GM19455 (cell line): Measurements from ENCODE around the gene PLK5.

Source experiments
- ATAC-seq: cut with Tn5 transposase; IDR thresholded peaks from one replicate; pipeline ENCODE4 v1.9.1; 2021; ENCODE audit not compliant: unreplicated experiment

Gene PLK5

DNA sequence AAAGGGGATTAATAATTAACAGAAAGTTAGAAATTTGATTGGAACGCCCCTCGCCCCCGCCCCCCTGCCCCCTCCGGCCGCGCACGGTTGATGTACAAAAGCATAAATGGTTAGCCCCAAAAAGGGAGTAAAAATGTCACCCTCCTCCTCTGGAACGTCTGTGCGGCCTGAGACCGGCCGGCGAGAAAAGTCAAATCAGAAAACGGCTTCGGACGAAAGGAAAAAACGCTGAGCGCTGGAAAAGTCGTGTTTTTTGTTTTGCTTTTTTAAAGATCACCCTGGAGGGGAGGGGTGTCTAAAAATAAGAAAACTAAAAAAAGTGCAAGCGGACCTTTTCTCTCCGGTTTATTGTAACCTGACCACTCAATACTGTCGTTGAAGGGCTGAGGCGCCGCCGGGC is 31.1 kb downstream of the PLK5 start:
- ATAC-seq: no peak

GRCh38 chr19:1555487-1556389 is 31.9 kb downstream of the PLK5 start:
- no peak for ATAC-seq

DNA sequence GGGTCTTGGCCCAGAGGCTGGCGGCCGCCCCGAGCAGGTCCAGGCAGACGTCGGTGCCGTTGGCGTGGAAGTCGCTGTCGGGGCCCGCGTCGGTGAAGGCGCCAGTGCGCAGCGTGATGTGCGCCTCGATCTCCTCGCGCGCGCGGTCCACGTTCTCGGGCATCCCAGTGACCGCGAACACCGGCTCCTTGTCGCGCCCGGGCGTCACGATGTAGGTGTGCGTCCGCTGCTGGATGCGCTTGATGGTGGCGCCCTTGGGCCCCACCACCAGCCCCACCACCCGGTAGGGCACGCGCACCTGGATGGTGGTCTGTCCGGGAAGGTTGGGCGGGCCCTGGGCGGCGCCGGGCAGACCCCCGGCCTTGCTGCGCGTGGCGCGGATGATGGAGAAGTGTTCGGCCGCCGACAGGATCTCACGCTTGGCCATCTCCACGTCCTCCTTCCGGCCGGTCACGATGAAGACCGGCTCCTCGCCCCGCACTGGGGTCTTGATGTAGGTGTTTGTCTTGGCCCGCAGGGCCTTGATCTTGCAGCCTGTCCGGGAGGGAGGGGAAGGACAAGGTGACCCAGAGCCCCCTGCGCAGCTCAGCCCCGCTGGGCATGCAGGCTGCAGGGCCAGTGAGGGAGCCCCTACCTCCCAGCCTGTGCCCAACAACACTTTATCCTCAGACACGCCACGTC is 32.7 kb downstream of the PLK5 start:
- no peak for ATAC-seq

DNA sequence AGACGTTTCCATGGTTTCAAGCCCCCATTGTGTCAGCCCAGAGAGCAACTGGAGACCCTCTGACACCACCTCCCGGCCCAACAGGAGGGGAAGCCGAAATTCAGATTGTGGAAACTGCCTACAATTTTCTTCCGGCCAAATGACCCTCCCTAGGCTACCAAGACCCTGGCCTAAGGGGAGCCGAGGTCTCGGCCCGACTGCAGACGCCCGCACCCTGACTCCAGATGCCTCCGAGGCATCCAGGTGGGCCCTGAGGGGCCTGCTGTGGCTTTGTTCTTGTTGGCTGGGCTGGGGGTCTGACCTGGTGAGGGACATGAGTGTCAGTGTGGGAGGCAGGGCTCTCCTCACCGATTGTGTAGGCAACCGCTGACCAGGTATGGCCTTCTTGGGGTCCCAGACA is 34.7 kb downstream of the PLK5 start:
- ATAC-seq: no peak

DNA sequence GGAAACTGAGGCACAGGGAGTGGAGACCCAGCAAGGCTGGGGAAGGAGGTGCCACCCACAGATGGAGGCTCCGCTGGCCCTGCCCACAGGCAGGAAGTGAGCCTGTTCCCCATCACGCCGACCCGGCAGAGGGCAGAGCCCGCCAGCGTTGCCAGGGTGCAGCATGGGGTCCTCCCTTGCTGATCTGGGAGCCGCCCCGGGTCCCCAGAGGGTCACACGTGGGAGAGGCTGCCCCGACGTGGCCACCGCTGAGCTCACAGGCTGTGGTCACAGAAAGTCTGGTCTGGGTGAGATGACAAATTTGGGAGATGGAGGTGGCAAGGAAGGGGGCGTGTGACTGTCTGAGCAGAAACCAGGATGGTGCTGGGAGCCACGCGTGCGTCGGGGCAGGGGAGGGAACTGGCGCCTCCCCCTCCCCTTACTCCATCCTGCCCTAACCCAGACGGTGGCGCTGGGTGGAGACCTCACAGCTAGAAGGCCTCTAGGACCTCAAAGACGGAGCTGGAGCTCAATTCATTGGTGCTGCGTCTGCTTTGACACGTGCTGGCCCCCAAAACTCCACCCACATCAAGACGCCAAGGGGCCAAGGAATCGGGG is 36.5 kb downstream of the PLK5 start:
- ATAC-seq: no peak

GRCh38 chr19:1561236-1561842 is 37.5 kb downstream of the PLK5 start:
- ATAC-seq: no peak

DNA sequence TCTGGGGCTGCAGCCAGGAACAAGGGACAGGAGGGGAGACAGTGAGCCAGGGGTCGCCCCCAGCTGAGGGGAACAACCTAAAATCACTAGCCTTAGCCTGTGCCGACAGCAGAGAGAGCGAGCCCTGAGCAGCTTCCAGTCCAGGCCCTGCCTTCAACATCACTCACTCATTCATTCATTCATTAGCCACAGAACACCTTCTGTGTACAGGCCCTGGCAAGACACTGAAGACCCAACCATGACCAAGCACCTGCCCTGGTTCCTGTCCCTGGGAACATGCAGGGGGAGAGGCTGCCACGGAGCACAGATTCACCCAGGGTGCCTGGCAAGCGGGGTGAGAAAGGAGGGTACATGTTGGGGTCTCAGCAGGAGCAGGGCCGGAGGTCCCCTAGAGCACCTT is 39.4 kb downstream of the PLK5 start:
- no peak for ATAC-seq

- ATAC-seq: no peak
These were observed 42.7 kb downstream of the PLK5 start for GRCh38 chr19:1566392-1567115.

DNA sequence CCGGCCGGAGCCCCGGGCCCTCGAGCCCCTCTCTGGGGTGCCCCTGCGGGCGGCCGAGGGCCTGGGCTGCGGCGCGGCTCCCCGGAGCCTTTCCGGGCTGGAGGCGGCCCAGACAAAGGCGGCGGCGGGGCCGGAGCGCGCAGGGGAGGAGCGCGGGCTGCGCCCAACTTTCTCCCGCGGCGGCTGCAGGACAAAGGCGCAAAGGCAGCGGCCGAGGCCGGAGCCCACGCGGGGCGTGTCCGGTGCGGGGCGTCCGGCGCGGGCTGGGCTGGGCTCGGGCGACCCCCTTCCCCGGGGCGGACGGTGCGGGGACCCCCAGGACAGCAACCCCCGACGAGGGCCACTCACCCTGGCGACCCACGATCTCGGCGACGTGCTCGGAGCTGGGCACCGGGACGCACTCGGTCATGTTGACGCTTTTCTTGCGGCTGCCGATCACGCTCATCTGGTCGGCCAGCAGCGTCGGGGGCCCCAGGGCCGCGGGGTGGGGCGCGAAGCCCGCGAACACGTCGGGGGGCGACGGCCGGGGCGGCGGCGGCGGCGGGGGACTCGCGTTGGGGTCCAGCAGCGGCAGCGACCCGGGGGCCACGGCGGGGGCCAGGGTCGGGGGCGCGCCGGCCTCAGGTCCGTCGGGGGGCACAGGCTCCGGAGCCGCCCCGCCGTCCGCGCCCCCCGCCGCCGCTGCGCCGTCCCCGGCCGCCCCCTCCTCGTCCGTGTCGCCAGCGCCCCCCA is 43.4 kb downstream of the PLK5 start:
- ATAC-seq: no peak

- ATAC-seq: no peak
These were observed 44.0 kb downstream of the PLK5 start for GRCh38 chr19:1567848-1568227.

DNA sequence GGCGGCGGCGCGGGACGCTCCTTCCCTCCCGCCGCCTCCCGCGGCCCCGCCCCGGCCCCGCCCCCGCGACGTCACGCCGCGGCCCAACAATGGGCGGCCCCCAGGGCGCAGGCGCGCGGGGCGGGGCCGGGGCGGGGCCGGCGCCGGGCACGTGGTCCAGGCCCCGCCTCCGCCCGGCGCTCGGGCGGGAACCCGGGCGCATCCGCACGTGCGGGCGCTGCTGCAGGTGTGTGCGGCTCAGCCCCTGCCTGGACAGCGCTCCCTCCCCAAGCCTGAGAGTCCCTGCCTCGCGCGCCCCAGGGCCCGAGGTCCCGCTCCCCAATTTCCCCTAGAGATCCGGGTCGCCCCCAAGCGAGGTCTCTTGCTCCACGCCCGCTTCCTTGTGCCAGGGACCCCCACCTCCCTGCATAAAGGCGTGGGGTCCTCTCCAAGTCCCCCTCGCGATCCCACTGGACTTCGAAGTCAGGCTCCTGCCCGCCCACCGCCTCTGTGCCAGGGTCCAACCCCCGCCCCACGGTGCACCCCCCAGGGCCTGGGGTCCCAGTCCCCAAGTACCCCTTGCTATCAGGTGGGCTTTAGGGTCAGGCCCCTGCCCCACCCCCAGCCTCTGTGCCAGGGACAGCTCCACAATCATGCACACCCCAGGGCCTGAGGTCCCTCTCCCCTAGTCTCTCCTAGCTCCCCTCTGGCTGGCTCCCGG is 44.6 kb downstream of the PLK5 start, which contains the start of gene MEX3D:
TSS of gene MEX3D (minus strand) at position 6 of the 700 bp plus-strand sequence. CDS start 267 bp downstream, outside the sequence.
- ATAC-seq: no peak

- ATAC-seq: no peak
These were observed 46.1 kb downstream of the PLK5 start for GRCh38 chr19:1569997-1570396.

DNA sequence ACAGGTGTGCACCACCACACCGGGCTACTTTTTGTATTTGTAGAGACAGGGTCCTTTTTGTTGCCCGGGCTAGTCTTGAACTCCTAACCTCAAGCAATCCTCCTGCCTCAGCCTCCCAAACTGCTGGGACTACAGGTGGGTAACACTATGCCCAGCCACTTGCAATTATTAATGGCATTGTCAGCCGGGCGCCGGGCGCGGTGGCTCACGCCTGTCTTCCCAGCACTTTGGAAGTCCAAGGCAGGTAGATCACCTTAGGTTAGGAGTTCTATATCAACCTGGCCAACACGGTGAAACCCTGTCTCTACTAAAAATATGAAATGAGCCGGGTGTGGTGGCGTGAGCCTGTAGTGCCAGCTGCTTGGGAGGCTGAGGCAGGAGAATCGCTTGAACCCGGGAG is 47.0 kb downstream of the PLK5 start:
- no peak for ATAC-seq

DNA sequence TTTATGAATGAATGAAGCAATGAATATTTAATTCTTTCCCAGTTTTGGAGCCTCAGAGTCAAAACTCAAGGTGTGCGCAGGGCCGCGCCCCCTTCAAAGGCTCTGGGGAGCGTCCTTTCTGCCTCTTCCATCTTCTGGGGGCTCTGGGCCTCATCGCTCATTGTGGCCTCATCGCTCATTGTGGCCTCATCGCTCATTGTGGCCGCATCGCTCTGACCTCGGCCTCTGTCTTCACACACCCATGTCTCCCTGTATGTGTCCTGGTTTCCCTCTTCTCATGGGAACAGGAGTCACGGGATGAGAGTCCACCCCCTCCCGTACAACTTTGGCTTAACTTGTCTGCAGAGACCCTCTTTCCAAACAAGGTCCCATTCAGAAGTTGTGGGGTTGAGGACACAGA is 47.5 kb downstream of the PLK5 start:
- ATAC-seq: no peak

DNA sequence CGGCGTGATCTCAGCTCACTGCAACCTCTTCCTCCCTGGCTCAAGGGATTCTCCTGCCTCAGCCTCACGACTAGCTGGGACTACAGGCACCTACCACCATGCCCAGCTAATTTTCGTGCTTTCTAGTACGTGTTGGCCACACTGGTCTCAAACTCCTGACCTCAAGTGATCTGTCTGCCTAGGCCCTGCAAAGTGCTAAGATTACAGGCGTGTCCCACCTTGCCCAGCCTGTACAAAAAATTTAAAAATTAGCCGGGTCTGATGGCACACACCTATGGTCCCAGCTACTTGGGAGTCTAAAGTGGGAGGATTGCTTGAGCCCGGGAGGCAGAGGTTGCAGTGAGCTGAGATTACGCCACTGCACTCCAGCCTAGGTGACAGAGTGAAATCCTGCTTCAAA is 48.9 kb downstream of the PLK5 start:
- ATAC-seq: no peak

GRCh38 chr19:1574354-1575136 is 50.7 kb downstream of the PLK5 start:
- no peak for ATAC-seq

- no peak for ATAC-seq
These were observed 51.7 kb downstream of the PLK5 start for GRCh38 chr19:1575323-1576241.
